ENCODE measurements around the gene CLIC5.

DNA sequence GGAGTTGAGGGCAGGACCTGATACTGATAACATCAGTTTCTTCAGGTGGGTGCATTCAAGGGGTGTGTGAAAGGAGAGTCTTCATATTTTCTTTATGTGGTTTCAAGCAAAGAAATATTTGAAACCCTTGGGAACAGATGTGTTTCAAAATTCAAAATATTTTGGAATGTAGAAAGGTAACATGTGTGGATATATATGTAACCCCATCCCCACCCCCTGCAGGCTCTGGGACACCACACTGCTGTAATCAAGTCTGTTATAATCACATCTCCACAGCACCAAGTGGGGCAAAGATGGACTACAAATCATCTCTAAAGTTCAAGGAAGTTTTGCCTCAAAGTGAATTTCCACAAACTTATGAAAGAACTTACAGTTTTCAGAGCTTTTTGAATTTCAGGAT lies 41.1 kb downstream of the CLIC5 start:
- TF ChIP-seq CTCF (IDR thresholded peaks at IDR 0.05; ENCODE audit: control extremely low read depth in 1 of 3, insufficient read depth in 1 of 3, low read depth in 1 of 3, low read length in 3 of 3) = no peak
- no peak for TF ChIP-seq POLR2A (IDR thresholded peaks at IDR 0.05; ENCODE audit: control extremely low read depth in 1 of 2, low read depth in 2 of 2, low read length in 2 of 2)

All from H1 (cell line).